ENCODE data around the gene HS3ST3B1. TPM values are rescaled to one million over a fixed set of nuclear protein-coding genes. Genes with fewer than 3 reads are reported as not detected.
A peak's percentile ranks its signal among the peaks of the same experiment; 100 is the strongest.

Gene HS3ST3B1
- total and polyA plus RNA-seq, 7 experiments from 2014 or later, result 7.9 to 40.7 (median 12.2) TPM

GRCh38 chr17:14302091-14302430 lies 1.2 kb downstream of the HS3ST3B1 start:
- Histone ChIP-seq H3K27ac (ENCODE audit: low read depth, low read length) (peak overlapping the region; percentile 63), H3K9me3 (ENCODE audit: control insufficient read depth in 2 of 3, low read length in 3 of 3) (no peaks in the 10 kb centered on the region), H3K4me3 (ENCODE audit: low read length) (peak overlapping the region; percentile 99), H3K27me3 (ENCODE audit: control insufficient read depth in 2 of 2, insufficient read depth in 2 of 2, low read length in 2 of 2) (peaks cover 7 to 19% of the 10 kb centered on the region in 2 donors), H3K4me1 (ENCODE audit: control insufficient read depth in 2 of 2, insufficient read depth in 2 of 2, low read length in 2 of 2) (peaks cover 41 to 49% of the 10 kb centered on the region in 2 donors), H3K36me3 (ENCODE audit: control insufficient read depth in 2 of 3, insufficient read depth in 3 of 3, low read length in 3 of 3) (peaks cover 0 to 4% (median 0%) of the 10 kb centered on the region in 3 experiments)
- peaks cover 0 to 8% (median 0%) of the 10 kb centered on the region in 11 donors for H3K9me3 Mint-ChIP-seq
- CTCF ChIA-PET, result interaction anchor here (0.8 to 2.2 kb wide), 13 partner anchors 16 to 706 kb away, joined by 3 to 24 read pairs (median 5); no protein-coding TSS in a partner anchor
- POLR2A ChIA-PET, result interaction anchor here (0.8 to 5.0 kb wide), 19 partner anchors 17 to 1284 kb away, joined by 3 to 69 read pairs (median 5); partner anchors contain the start of genes COX10 and ELAC2
- H3K27ac Mint-ChIP-seq, result peak overlapping the region; percentile 46 to 94 (median 89)
- peaks cover 0 to 16% (median 0%) of the 10 kb centered on the region in 5 donors for H3K36me3 Mint-ChIP-seq
- H3K4me1 Mint-ChIP-seq, result peaks cover 47 to 69% (median 60%) of the 10 kb centered on the region in 7 donors
- H3K4me3 Mint-ChIP-seq, result peak overlapping the region; percentile 85 to 100 (median 96)
- DNase-seq (peak; percentile 45 to 74 (median 66)), ATAC-seq (peak; percentile 12)
- intact Hi-C loops (cut with micrococcal nuclease), result loop anchor here (1.0 to 10.0 kb wide), 15 partner anchors 101 to 1913 kb away; partner anchors contain the start of genes NCOR1 (in 1 of the 2) and PIGL (in 1 of the 2)
- peaks cover 17 to 27% (median 24%) of the 10 kb centered on the region in 5 donors for H3K27me3 Mint-ChIP-seq

DNA sequence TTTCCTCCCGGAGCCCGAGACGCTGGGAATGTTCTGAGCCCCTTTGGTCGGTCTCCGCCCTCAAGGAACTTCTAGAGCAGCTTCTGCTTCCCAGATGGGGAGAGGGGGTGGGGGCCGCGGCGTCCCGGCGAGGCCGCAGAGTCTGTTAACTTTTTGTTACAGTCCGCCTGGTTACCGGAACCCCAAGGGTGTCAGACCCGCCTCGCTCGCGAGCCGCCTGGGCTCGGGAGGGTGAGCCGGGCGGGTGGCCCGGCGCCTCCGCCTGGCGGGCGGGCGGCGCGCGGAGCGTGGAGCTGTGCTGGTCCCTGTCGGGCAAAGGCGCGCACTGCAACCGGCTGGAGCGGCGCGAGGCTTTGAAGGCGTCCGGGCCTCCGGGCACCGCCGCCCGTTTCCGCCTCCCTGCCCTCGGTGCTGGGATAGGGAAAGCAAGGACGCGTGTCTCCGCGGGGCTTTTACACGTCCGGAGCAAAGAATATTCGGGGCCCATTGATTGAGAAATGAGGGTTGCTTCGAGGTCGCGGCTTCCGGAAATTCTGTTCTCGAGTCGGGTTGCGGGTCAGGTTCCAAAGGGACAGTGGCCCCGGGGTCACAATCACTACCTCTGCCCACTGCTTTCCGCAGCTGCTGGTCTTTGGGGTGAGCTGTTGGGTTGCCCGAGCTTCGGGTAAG lies 1.7 kb downstream of the HS3ST3B1 start:
- H3K36me3 Mint-ChIP-seq, result peaks cover 0 to 16% (median 0%) of the 10 kb centered on the region in 5 donors
- CTCF ChIA-PET, result interaction anchor here (0.8 to 2.2 kb wide), 10 partner anchors 91 to 706 kb away, joined by 3 to 24 read pairs (median 6); no protein-coding TSS in a partner anchor
- peak overlapping the region; percentile 85 to 100 (median 96) for H3K4me3 Mint-ChIP-seq
- H3K9me3 Mint-ChIP-seq, result peaks cover 0 to 8% (median 0%) of the 10 kb centered on the region in 11 donors
- peak overlapping the region; percentile 63 for H3K27ac ChIP-seq (ENCODE audit: low read depth, low read length)
- peaks cover 0 to 4% (median 0%) of the 10 kb centered on the region in 3 experiments for H3K36me3 ChIP-seq (ENCODE audit: control insufficient read depth in 2 of 3, insufficient read depth in 3 of 3, low read length in 3 of 3)
- peaks cover 46 to 69% (median 62%) of the 10 kb centered on the region in 7 donors for H3K4me1 Mint-ChIP-seq
- peak overlapping the region; percentile 99 for H3K4me3 ChIP-seq (ENCODE audit: low read length)
- peaks cover 17 to 26% (median 23%) of the 10 kb centered on the region in 5 donors for H3K27me3 Mint-ChIP-seq
- intact Hi-C loops (cut with micrococcal nuclease), result loop anchor here (1.0 to 10.0 kb wide), 15 partner anchors 101 to 1912 kb away; partner anchors contain the start of genes NCOR1 (in 1 of the 2) and PIGL (in 1 of the 2)
- peak; percentile 61 for ATAC-seq
- POLR2A ChIA-PET, result interaction anchor here (0.6 to 5.0 kb wide), 15 partner anchors 16 to 712 kb away, joined by 3 to 69 read pairs (median 4); partner anchors contain the start of gene COX10
- peaks cover 41 to 49% of the 10 kb centered on the region in 2 donors for H3K4me1 ChIP-seq (ENCODE audit: control insufficient read depth in 2 of 2, insufficient read depth in 2 of 2, low read length in 2 of 2)
- H3K9me3 ChIP-seq (ENCODE audit: control insufficient read depth in 2 of 3, low read length in 3 of 3), result no peaks in the 10 kb centered on the region
- peak overlapping the region; percentile 86 to 96 (median 90) for H3K27ac Mint-ChIP-seq
- peak; percentile 69 to 85 (median 79) for DNase-seq
- H3K27me3 ChIP-seq (ENCODE audit: control insufficient read depth in 2 of 2, insufficient read depth in 2 of 2, low read length in 2 of 2), result peaks cover 7 to 14% of the 10 kb centered on the region in 2 donors

- Histone ChIP-seq H3K4me3 (ENCODE audit: low read length) (peak overlapping the region; percentile 99), H3K9me3 (ENCODE audit: control insufficient read depth in 2 of 3, low read length in 3 of 3) (no peaks in the 10 kb centered on the region), H3K36me3 (ENCODE audit: control insufficient read depth in 2 of 3, insufficient read depth in 3 of 3, low read length in 3 of 3) (peaks cover 0 to 4% (median 0%) of the 10 kb centered on the region in 3 experiments), H3K27me3 (ENCODE audit: control insufficient read depth in 2 of 2, insufficient read depth in 2 of 2, low read length in 2 of 2) (peaks cover 3 to 5% of the 10 kb centered on the region in 2 donors), H3K4me1 (ENCODE audit: control insufficient read depth in 2 of 2, insufficient read depth in 2 of 2, low read length in 2 of 2) (peaks cover 41 to 44% of the 10 kb centered on the region in 2 donors), H3K27ac (ENCODE audit: low read depth, low read length) (peak overlapping the region; percentile 63)
- CTCF ChIA-PET, result interaction anchor here (0.5 to 1.6 kb wide), 7 partner anchors 125 to 706 kb away, joined by 3 to 8 read pairs (median 3); no protein-coding TSS in a partner anchor
- intact Hi-C loops (cut with micrococcal nuclease), result loop anchor here (5.0 to 10.0 kb wide), 8 partner anchors 341 to 1911 kb away; partner anchors contain the start of genes NCOR1 (in 1 of the 2) and PIGL (in 1 of the 2)
- H3K4me3 Mint-ChIP-seq, result peak overlapping the region; percentile 85 to 98 (median 94)
- ATAC-seq (no peak), DNase-seq (peak in 8 of 9 donors; percentile 42 to 74 (median 50))
- H3K36me3 Mint-ChIP-seq, result peaks cover 0 to 16% (median 0%) of the 10 kb centered on the region in 5 donors
- H3K9me3 Mint-ChIP-seq, result peaks cover 0 to 8% (median 0%) of the 10 kb centered on the region in 11 donors
- H3K4me1 Mint-ChIP-seq, result peaks cover 43 to 70% (median 64%) of the 10 kb centered on the region in 7 donors
- peak overlapping the region; percentile 82 to 96 (median 90) for H3K27ac Mint-ChIP-seq
- peaks cover 9 to 16% (median 15%) of the 10 kb centered on the region in 5 donors for H3K27me3 Mint-ChIP-seq
- POLR2A ChIA-PET, result interaction anchor here (0.5 to 5.0 kb wide), 6 partner anchors 74 to 713 kb away, joined by 3 to 69 read pairs (median 22); no protein-coding TSS in a partner anchor
Measured at GRCh38 chr17:14303343-14304221, 2.7 kb downstream of the HS3ST3B1 start.

GRCh38 chr17:14304222-14304772 lies 3.4 kb downstream of the HS3ST3B1 start:
- CTCF ChIA-PET, result interaction anchor here (0.6 to 1.6 kb wide), 3 partner anchors 125 to 707 kb away, joined by 3 to 8 read pairs (median 3); no protein-coding TSS in a partner anchor
- Mint-ChIP-seq H3K36me3 (peaks cover 0 to 18% (median 0%) of the 10 kb centered on the region in 5 donors), H3K4me1 (peaks cover 35 to 67% (median 61%) of the 10 kb centered on the region in 7 donors), H3K27me3 (peaks cover 2 to 9% (median 8%) of the 10 kb centered on the region in 5 donors), H3K4me3 (peak overlapping the region; percentile 63 to 94 (median 76)), H3K27ac (peak overlapping the region in 6 of 9 donors; percentile 2 to 90 (median 54)), H3K9me3 (peaks cover 0 to 7% (median 0%) of the 10 kb centered on the region in 11 donors)
- Histone ChIP-seq H3K36me3 (ENCODE audit: control insufficient read depth in 2 of 3, insufficient read depth in 3 of 3, low read length in 3 of 3) (peaks cover 0 to 4% (median 0%) of the 10 kb centered on the region in 3 experiments), H3K27ac (ENCODE audit: low read depth, low read length) (peak overlapping the region; percentile 63), H3K9me3 (ENCODE audit: control insufficient read depth in 2 of 3, low read length in 3 of 3) (no peaks in the 10 kb centered on the region), H3K27me3 (ENCODE audit: control insufficient read depth in 2 of 2, insufficient read depth in 2 of 2, low read length in 2 of 2) (no peaks in the 10 kb centered on the region), H3K4me3 (ENCODE audit: low read length) (peak overlapping the region; percentile 99), H3K4me1 (ENCODE audit: control insufficient read depth in 2 of 2, insufficient read depth in 2 of 2, low read length in 2 of 2) (peaks cover 36 to 42% of the 10 kb centered on the region in 2 donors)
- POLR2A ChIA-PET, result interaction anchor here (0.5 to 5.0 kb wide), 4 partner anchors 73 to 160 kb away, joined by 3 to 64 read pairs (median 22); no protein-coding TSS in a partner anchor
- no peak for ATAC-seq
- intact Hi-C loops (cut with micrococcal nuclease), result loop anchor here (5.0 to 10.0 kb wide), 8 partner anchors 342 to 1911 kb away; partner anchors contain the start of genes NCOR1 (in 1 of the 2) and PIGL (in 1 of the 2)
- DNase-seq, result no peak

DNA sequence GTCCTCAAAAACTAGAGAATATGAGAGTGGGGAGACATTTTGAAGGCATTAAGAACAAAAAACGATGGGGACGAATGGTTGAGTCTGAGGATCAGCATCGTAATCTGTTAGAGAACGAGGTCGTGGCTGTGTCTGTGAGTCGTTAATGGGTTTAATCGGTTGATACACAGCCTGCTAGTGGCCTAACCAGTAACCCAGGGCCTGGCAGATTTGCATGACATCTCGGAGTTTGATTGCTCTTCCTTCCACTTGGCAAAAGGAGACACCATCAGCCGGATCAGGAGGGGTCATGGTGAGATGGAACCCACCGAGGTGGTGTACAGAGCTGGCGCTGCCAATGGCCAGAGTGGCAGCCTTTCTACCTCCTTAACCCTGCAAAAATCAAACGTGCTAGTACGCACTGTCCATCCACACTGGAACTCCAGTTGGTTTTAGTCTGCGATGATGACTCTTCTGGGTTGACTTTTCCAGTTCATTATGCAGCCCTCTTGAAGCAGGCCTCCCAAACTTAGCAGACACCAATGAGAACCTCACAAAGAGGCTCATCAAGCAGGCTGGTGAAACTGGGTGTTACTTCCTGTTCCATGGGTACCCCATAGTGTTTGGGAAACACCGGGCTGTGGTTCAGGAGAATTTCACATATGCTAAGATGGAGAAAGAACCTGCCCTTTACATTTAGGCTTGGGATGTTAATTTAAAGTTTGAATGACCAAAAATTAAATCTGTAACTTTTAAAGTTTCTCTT lies 4.1 kb downstream of the HS3ST3B1 start:
- no peak for ATAC-seq
- POLR2A ChIA-PET, result interaction anchor here (0.5 to 4.4 kb wide), 3 partner anchors 72 to 124 kb away, joined by 3 to 41 read pairs (median 6); no protein-coding TSS in a partner anchor
- H3K9me3 Mint-ChIP-seq, result peaks cover 0 to 7% (median 0%) of the 10 kb centered on the region in 11 donors
- intact Hi-C loops (cut with micrococcal nuclease), result loop anchor here (5.0 to 10.0 kb wide), 8 partner anchors 343 to 1910 kb away; partner anchors contain the start of genes NCOR1 (in 1 of the 2) and PIGL (in 1 of the 2)
- no peak for DNase-seq
- H3K9me3 ChIP-seq (ENCODE audit: control insufficient read depth in 2 of 3, low read length in 3 of 3), result no peaks in the 10 kb centered on the region
- H3K36me3 ChIP-seq (ENCODE audit: control insufficient read depth in 2 of 3, insufficient read depth in 3 of 3, low read length in 3 of 3), result peaks cover 0 to 4% (median 0%) of the 10 kb centered on the region in 3 experiments
- H3K27me3 ChIP-seq (ENCODE audit: control insufficient read depth in 2 of 2, insufficient read depth in 2 of 2, low read length in 2 of 2), result no peaks in the 10 kb centered on the region
- peaks cover 39 to 40% of the 10 kb centered on the region in 2 donors for H3K4me1 ChIP-seq (ENCODE audit: control insufficient read depth in 2 of 2, insufficient read depth in 2 of 2, low read length in 2 of 2)
- no peak overlapping the region for H3K27ac ChIP-seq (ENCODE audit: low read depth, low read length)
- H3K4me3 Mint-ChIP-seq, result peak overlapping the region; percentile 63 to 94 (median 76)
- peak overlapping the region; percentile 2 to 80 (median 48) for H3K27ac Mint-ChIP-seq
- CTCF ChIA-PET, result interaction anchor here (0.6 to 1.7 kb wide), 3 partner anchors 125 to 707 kb away, joined by 3 to 6 read pairs (median 3); no protein-coding TSS in a partner anchor
- peaks cover 0 to 18% (median 0%) of the 10 kb centered on the region in 5 donors for H3K36me3 Mint-ChIP-seq
- H3K27me3 Mint-ChIP-seq, result peaks cover 0 to 5% (median 2%) of the 10 kb centered on the region in 5 donors
- peaks cover 29 to 66% (median 62%) of the 10 kb centered on the region in 7 donors for H3K4me1 Mint-ChIP-seq
- peak overlapping the region; percentile 99 for H3K4me3 ChIP-seq (ENCODE audit: low read length)
